ENCODE measurements around the gene SAG. TPM values are rescaled to one million over a fixed set of nuclear protein-coding genes. Genes with fewer than 3 reads are reported as not detected.

The SAG gene
- total RNA-seq, 2 donors from 2014 or later: 0.45 TPM; not detected in 1

DNA sequence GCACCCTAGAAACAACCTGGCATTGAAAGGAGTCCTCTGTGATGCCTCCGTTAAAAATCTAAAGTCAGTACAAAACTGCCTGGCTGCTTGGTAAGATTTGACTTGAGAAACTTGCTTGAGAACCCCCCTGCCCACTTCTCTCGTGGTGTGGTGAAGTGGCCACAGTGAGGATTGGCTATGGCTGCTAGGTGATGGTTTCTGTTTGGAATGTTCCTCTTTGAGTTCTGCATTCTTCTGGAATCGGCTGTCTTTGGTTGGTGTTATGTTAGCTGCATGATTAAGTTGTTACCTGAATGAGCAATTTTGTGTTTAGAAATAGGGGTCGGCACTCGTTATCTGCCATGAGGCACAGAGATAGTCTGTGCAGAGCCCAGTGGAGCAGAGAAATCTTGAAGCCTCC lies 21.7 kb upstream of the SAG start:
- Histone ChIP-seq H3K27ac (peak overlapping the region; percentile 85 to 89), H3K4me3 (no peak overlapping the region), H3K9me3 (no peaks in the 10 kb centered on the region), H3K36me3 (peaks cover 0 to 15% of the 10 kb centered on the region in 2 donors), H3K27me3 (replicated peaks; ENCODE audit: insufficient read depth) (no peaks in the 10 kb centered on the region), H3K4me1 (replicated peaks) (peaks cover 4% of the 10 kb centered on the region)
- WGBS: 83% methylated on average over 5 of the region's 5 CpGs
- no peak for TF ChIP-seq POLR2A (IDR thresholded peaks at IDR 0.05)
- no peak for TF ChIP-seq POLR2AphosphoS5 (IDR thresholded peaks at IDR 0.05)
- TF ChIP-seq, protein P1, sequence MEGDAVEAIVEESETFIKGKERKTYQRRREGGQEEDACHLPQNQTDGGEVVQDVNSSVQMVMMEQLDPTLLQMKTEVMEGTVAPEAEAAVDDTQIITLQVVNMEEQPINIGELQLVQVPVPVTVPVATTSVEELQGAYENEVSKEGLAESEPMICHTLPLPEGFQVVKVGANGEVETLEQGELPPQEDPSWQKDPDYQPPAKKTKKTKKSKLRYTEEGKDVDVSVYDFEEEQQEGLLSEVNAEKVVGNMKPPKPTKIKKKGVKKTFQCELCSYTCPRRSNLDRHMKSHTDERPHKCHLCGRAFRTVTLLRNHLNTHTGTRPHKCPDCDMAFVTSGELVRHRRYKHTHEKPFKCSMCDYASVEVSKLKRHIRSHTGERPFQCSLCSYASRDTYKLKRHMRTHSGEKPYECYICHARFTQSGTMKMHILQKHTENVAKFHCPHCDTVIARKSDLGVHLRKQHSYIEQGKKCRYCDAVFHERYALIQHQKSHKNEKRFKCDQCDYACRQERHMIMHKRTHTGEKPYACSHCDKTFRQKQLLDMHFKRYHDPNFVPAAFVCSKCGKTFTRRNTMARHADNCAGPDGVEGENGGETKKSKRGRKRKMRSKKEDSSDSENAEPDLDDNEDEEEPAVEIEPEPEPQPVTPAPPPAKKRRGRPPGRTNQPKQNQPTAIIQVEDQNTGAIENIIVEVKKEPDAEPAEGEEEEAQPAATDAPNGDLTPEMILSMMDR (IDR thresholded peaks at IDR 0.05): no peak
- intact Hi-C loops (cut with DNase I): no loop called here
- DNase-seq (ENCODE audit: low spot score): no peak

DNA sequence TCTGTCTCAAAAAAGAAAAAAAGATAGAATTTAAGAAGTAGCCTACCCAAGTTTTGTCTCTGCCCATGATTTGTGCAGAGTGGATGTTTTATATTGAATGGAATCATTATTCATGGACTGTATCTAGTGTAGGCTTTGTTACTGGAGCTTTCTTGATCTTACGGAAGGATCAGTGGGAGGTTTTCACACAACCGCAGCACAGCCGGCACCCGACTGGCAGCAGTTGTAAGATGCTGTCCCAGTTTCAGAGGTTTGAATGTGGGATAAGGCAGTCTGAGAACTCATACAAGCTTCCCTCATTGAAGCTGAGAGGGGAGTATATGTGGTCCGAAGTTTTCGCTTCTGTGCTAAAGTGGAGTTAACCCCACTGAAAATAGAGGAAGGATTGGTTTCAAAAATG lies 19.7 kb upstream of the SAG start:
- WGBS: 96% methylated on average over 6 of the region's 6 CpGs
- Histone ChIP-seq H3K4me3 (no peak overlapping the region), H3K27ac (peak overlapping the region; percentile 85 to 89), H3K36me3 (peaks cover 0 to 20% of the 10 kb centered on the region in 2 donors), H3K27me3 (replicated peaks; ENCODE audit: insufficient read depth) (no peaks in the 10 kb centered on the region), H3K9me3 (no peaks in the 10 kb centered on the region), H3K4me1 (replicated peaks) (peaks cover 8% of the 10 kb centered on the region)
- DNase-seq (ENCODE audit: low spot score): no peak
- intact Hi-C loops (cut with DNase I): no loop called here
- TF ChIP-seq, protein P1 (IDR thresholded peaks at IDR 0.05): no peak
- TF ChIP-seq POLR2A (IDR thresholded peaks at IDR 0.05) (no peak), POLR2AphosphoS5 (IDR thresholded peaks at IDR 0.05) (no peak)

DNA sequence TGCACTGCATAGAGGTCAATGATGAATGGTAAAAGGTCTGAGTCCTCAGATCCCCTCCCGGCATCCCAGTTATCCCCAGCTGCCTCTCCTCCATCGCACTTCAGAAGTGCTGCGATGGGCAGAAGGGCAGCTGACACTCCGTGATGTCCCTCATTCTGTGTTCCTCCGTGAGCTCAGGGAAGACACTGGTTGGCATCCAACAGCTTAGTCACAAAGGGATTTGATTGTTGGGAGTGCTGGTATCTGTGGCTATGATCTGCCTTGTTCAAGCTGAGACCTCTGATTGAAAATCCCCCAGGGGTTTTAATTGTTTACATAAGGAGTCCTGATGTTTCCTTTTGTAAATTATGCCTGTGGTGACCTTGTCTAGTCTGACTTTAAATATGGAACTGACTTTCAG lies 19.0 kb upstream of the SAG start:
- 44% methylated on average over 5 of the region's 5 CpGs for WGBS
- intact Hi-C loops (cut with DNase I): no loop called here
- H3K4me3 ChIP-seq: no peak overlapping the region
- peaks cover 8% of the 10 kb centered on the region for H3K4me1 ChIP-seq (replicated peaks)
- DNase-seq (ENCODE audit: low spot score): peak; percentile 19
- H3K27me3 ChIP-seq (replicated peaks; ENCODE audit: insufficient read depth): no peaks in the 10 kb centered on the region
- H3K9me3 ChIP-seq: no peaks in the 10 kb centered on the region
- TF ChIP-seq POLR2AphosphoS5 (IDR thresholded peaks at IDR 0.05) (no peak), POLR2A (IDR thresholded peaks at IDR 0.05) (no peak)
- TF ChIP-seq, protein P1 (IDR thresholded peaks at IDR 0.05): no peak
- H3K27ac ChIP-seq: peak overlapping the region; percentile 85 to 89
- H3K36me3 ChIP-seq: peaks cover 0 to 21% of the 10 kb centered on the region in 2 donors

DNA sequence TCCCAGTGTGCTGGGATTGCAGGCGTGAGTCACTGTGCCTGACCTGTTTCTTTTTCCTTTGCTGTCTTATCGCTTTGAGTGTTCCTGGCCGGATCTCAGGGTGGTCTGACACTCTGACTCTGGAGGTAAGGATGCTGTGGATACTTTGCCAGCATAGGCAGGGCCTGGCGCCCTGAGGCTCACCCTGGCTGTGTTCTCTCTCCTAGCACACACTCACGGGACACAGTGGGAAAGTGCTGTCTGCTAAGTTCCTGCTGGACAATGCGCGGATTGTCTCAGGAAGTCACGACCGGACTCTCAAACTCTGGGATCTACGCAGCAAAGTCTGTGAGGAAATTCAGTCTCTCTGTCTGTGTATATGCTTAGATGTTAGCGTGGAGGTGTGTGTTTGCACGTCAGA lies 18.0 kb upstream of the SAG start:
- peak; percentile 33 for DNase-seq (ENCODE audit: low spot score)
- intact Hi-C loops (cut with DNase I): no loop called here
- Histone ChIP-seq H3K27ac (peak overlapping the region; percentile 85 to 89), H3K4me1 (replicated peaks) (peaks cover 8% of the 10 kb centered on the region), H3K36me3 (peaks cover 0 to 31% of the 10 kb centered on the region in 2 donors), H3K27me3 (replicated peaks; ENCODE audit: insufficient read depth) (no peaks in the 10 kb centered on the region), H3K4me3 (no peak overlapping the region), H3K9me3 (no peaks in the 10 kb centered on the region)
- TF ChIP-seq, protein P1 (IDR thresholded peaks at IDR 0.05): no peak
- TF ChIP-seq POLR2AphosphoS5 (IDR thresholded peaks at IDR 0.05) (no peak), POLR2A (IDR thresholded peaks at IDR 0.05) (no peak)
- 66% methylated on average over 12 of the region's 12 CpGs for WGBS

DNA sequence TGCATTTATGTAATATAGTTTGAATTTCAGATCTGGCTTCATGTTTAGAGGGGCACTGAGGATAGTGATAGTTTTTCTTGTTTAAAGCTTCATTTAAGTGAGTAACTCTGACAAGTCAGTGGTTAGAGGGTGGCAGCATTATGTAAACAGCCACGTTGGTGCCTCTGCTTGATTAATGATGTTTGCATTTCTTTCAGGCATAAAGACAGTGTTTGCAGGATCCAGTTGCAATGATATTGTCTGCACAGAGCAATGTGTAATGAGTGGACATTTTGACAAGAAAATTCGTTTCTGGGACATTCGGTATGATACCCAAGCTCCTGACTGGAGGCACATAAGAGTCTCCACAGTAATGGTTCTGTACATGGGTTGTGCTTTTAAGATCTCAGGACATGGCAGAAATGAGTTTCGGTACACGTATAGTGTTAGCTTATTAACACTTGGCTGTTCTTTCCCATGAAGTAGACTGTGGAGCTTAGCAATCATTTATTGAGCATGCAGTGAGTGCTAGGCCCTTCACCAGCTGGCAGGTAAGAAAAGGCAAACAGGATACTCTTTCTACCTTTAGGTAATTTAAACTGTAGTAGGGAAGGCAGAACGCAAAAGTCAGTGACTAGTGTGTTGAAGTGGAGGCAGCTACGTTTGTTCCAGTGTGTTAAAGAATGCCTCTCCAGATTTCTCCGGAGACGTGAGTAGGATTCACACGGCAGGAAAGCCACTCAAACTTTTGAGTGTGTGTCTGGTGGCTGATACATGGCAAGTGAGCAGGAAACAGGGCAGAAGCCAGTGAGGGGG lies 17.4 kb upstream of the SAG start:
- H3K27me3 ChIP-seq (replicated peaks; ENCODE audit: insufficient read depth): no peaks in the 10 kb centered on the region
- H3K36me3 ChIP-seq: peaks cover 0 to 33% of the 10 kb centered on the region in 2 donors
- no peaks in the 10 kb centered on the region for H3K9me3 ChIP-seq
- DNase-seq (ENCODE audit: low spot score): peak; percentile 45
- H3K4me1 ChIP-seq (replicated peaks): peaks cover 8% of the 10 kb centered on the region
- peak overlapping the region; percentile 85 to 89 for H3K27ac ChIP-seq
- TF ChIP-seq POLR2AphosphoS5 (IDR thresholded peaks at IDR 0.05) (peak; percentile 50), POLR2A (IDR thresholded peaks at IDR 0.05) (no peak)
- no peak overlapping the region for H3K4me3 ChIP-seq
- WGBS: 54% methylated on average over 10 of the region's 10 CpGs
- intact Hi-C loops (cut with DNase I): no loop called here
